GM19468 (cell line): ENCODE results near the gene ATP6V1C2.

Experiments used
- ATAC-seq: cut with Tn5 transposase; IDR thresholded peaks from one replicate; pipeline ENCODE4 v1.9.1; 2021; ENCODE audit warnings: mild to moderate bottlenecking, moderate library complexity, moderate number of reproducible peaks; ENCODE audit not compliant: unreplicated experiment; ENCODE audit errors: extremely low read depth

Gene ATP6V1C2

DNA sequence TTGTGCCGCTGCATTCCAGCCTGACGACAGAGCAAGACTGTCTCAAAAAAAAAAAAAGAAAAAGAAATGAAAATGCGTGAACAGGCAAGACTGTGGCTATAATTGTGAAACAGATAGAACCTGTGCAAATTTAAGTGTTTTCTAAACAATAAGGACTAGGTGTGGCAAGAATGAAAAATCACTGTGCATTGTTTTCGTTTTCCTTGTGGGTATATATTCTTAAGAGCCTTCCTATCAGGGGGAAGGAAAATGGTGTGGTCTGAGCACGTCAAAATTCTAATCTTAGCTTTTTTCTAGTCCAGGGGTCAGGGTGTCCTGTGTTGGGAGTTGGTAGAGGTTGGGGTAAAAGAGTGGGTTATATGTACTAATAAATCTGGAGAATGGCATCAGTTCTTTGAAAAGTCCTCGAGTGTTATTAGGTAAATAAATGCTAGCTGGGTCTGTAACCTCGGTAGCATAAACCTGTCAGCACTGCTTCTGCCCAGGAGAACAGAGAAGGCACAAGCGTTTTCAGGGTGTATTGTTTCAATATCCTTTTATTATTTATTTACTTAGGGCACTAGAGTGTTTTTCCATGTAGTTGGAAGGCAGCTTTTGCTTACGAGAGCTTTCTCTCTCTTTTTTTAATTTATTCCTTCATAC is 11.6 kb downstream of the ATP6V1C2 start:
- ATAC-seq = no peak

DNA sequence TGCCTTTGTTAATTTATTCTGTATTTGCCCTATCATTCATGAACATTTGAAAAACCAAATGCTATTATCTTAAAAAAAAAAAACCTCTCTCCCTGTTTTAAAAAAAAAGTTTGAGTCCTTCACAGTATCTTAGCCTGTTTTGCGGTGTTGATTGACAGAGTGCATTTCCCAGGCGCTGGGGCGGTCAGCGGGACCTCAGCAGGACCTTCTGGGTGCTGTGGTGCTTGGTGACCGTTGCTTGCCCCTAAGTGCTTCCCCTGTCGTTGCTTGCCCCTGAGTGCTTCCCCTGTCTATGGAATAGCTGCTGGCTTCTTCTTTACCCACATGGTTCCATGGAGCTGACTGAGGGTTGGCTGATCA is 12.1 kb downstream of the ATP6V1C2 start:
- ATAC-seq = no peak

DNA sequence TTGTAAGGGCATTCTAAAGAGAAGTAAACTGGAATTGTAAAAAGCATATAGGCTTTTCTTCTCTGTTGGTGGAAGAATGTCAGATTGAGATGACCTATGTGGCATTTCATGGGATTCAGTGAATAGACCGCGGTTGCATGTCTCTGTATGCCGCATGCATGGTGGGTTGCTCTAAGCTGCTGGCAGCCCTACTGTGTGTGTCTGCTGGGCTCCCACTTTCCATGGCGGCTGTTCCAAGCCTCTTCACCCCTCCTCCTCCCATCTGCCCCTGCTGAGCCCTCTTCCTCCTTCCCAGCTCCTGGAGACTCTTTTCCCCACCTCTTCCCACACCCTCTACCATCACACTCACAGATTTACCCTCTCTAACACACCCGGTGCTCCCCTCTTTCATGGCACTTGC is 12.6 kb downstream of the ATP6V1C2 start:
- no peak for ATAC-seq

DNA sequence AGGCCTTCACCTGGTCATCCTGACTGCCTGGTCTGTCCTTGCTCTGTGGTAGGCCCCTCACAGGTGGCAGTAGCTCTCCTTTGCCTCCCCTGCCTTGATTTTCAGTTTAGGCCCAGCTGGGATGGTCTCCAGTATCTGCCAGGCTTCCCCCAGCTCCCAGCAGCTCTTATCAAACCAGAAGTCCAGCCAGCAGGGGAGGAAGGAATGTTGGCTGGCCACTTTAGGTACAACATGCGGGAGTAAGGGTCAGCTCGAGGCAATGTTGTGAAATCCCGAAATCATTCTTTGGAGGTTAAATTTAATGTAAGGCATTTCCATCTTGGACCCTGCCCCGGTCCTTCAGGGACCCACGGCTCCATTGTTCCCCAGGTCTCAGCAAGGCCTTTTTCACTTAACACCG is 16.8 kb downstream of the ATP6V1C2 start:
- no peak for ATAC-seq

DNA sequence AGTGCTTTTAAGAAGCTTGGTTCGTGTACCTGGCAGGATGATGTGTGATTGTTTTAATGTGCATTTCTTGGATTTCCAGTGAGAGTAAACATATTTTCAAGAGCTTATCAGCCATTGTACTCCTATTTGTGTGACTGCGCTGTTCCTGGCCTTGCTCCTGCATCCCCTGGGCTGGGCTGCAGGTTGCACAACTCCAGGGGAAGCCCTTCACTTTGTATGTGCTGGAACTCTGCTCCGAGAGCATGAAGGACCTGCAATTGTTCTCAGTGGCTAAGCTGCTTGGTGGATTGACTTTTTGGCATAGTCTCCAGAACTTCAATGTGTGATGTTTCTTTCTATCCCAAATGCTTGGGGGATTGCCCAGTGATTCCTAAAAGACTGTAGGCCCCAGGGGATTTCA is 18.8 kb downstream of the ATP6V1C2 start:
- no peak for ATAC-seq

DNA sequence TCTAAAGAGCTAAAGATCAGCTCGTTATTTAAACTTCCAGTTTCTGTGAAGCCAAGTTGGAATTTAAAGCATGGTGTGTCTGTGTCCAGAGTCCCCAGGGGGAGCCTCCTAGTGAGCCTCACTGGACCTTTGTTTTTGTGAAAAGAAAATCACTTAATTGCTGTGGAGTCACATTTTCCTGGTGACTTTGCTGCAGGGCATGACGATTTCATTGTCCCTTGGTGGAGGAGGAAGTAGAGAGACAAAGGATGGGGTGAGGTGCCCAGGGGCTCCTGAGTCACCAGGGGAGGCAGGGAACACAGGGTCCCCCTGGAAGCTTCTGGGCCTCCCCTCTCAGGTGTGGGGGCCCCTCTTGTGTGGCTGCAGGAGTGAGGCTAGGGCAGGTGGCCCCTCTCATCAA is 19.7 kb downstream of the ATP6V1C2 start:
- no peak for ATAC-seq

DNA sequence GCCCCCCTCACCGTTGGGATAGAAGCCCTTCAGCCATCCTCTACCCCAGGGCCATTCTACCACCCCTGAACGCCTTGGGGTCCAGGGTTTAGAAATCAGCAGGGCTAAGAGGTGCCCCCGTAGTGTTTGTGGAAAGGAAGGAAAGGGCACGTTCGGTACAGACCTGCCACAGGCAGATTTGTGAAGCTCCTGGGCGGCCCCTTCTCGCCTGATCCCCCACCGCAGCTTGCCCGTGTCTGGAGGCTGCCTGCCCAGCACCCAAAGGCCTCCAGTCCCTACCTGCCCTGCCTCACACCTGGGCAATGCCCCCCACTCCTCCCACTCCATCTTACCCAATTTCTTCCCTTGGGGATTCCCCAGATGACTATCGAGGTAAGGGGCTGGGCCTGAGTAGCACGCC is 21.2 kb downstream of the ATP6V1C2 start:
- ATAC-seq = no peak

DNA sequence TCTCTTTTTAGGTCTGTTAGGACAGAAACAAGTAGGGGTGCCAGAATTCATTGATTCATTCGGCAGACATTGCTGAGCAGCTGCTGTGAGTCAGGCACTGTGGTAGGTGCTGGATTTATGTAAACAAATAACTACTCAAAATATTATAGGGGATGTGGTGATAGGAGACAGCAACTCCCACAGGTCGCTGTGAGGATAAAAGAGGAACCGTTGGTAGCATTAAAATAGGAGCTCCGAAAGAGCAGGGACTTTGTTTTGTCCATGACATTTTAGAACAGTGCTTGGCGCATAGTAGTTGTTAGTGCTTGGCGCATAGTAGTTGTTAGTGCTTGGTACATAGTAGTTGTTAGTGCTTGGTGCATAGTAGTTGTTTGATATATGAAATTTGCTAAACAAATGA is 29.2 kb downstream of the ATP6V1C2 start:
- ATAC-seq = no peak

DNA sequence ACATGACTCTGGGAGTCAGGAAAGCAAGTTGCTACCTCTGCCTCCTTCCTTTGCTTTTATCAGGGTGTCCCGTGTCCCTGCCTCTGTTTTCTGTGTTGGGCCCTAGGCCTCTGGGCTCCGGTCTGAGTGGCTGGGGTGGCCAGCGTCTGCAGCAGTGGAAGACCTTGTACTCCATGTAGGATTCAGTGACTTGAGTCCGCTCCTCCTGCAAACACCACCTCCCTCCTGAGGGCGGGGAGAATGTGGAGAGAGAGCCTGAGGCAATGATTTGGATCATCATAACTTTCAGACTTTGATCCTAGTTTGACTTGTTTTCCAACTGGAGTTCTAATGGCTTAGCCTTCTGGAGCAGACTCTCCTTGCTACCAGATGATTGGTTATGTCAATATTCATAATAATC is 30.8 kb downstream of the ATP6V1C2 start:
- ATAC-seq = no peak

DNA sequence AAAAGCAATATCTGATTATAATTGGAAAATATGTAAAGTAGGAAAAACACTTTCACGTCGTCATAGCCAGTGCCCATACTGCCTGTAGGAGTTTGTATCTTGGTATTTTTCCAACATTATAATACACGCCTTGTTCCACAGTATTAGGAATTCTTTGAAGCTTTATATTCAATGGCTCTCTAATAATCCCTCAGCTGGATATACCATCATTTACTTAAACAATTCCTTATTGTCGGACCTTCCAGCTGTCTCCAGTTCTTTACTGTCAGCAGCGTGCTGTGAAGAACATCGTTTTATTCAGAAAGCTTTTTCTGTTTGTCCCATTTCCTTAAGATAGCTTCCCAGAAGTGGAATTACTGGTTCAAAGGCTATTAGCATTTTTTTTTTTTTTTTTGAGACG is 31.7 kb downstream of the ATP6V1C2 start:
- ATAC-seq = no peak

DNA sequence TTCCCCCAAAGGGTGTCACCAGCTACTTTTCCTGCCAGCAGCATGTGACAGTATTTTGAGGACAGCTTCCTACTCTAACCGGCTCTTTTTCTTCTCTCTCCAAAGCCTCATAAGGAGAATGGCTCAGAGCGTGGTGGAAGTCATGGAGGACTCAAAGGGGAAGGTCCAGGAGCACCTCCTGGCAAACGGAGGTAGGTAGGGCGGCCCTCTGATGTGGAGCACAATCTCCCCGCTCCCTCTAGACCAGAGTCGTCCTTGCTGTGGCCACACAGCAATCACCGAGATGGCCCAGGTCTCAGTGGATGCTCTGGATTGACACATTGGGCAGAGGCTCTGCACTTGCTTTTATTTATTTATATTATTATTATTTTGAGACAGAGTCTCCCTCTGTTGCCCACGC is 32.4 kb downstream of the ATP6V1C2 start:
- ATAC-seq = no peak

DNA sequence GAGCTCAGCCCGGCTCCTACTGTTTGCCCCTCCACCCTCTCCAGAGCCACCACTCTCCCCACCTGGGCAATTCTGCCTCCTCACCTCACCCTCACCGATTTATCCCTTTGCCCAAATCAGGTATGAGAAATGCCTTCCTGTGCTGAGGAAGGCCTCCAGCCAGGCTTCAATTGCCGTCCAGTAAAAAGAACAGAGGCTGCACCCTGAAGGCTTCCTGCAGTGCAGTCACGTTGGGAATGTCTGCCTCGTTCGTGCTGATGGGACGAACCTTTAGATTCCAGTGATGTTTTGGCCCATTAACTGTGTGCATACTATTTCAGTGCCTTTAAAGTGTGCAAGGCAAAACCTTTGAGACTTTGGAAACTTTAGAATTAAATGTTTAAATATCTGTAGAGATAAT is 34.2 kb downstream of the ATP6V1C2 start:
- no peak for ATAC-seq

DNA sequence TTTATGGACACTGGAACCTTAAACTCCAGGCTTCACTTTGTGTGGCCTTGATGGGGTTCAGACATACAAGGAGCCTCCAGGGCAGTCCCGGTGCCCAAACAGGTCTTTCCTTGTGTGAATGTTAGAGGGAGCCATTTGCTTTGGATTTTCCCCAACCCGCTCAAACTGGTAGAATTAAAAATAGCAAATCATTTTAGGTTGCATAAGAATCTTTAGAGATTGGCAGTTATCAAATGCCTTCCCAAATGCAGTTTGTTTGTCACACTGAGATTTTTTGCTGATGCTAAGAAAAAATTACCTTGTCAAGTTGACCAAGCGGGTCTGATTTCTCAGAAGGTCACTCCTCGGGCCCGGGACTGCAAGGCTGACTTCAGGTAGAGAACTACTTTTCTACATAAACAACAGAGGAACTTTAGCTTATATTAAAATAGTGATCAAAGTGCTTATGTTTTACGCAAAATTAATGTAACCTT is 36.4 kb downstream of the ATP6V1C2 start:
- no peak for ATAC-seq

DNA sequence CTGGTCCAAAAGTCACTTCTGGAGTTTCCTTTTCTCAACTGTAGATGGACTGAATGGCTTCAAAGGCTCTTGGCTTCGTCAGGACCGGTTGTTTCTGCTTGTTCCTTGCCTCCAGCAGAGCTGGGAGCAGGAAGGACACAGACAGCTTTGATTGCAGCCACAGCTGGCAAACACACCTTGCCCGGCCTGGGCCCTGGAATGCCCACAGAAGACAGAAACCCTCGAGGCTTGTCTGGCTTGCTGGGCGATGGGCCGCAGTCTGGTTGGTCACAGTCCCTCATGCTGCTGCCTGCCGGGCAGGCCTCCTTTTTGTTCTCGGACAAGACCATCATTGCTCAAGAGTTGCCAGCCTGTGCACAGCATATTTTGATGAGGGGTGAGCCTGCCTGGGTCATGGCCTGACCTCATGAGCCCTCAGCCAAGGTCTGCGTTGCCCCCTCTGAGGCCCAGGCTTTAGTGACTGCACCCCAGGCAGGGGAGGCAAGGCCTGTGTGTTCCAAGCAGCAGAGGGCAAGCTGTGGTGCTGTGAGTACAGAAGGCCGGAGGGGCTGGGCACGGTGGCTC is 37.8 kb downstream of the ATP6V1C2 start:
- no peak for ATAC-seq

DNA sequence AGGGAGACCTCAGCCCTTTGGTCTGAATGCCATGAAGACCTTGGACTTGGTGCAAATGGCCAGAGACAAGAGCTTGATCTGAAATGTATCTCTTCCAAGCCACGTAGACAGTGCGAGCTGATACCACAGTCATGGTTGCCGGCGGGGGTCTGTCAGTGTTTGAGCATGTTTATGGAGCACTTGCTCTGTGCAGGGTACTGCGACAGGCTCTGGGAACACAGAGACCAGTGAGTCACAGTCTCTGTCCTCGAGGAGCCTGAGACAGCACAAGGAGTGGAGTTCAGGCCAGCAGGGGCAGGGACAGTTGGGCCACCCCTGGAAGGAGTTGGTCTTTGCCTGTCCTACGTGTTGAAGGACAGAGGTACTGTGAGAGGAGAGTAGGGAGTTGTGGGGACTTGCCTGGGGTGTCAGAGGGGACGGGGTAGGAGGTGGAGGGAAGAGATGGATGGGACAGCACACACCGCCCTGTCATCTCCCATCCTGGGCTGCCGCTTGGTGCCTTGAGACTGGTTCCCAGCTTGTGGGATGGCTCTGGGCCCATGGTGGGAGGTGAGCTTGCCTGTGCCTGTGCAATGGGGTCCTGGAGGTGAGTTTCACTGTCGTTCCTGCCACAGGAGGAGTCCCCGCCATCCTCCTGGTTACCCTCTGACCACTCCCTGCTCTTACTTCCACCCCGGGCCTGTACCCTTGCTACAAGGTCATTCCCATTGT is 39.5 kb downstream of the ATP6V1C2 start:
- no peak for ATAC-seq

DNA sequence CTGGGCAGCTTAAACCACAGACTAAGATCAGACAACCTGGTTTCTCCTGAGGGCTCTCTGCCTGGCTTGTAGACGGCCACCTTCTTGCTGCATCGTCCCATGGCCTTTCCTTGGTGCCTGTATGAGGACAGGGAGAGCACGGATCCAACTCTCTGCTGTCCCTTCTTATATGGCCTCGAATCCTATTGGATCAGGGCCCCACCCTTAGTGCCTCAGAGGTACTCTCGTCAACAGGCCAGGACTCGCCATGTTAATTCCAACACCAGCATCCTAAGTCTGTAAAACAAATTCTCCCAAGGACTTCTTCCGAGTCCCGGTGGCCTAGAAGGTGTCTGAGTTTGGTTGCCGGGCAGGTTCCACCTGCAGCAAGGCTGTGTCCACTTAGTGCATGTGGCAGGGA is 40.2 kb downstream of the ATP6V1C2 start:
- ATAC-seq = no peak

DNA sequence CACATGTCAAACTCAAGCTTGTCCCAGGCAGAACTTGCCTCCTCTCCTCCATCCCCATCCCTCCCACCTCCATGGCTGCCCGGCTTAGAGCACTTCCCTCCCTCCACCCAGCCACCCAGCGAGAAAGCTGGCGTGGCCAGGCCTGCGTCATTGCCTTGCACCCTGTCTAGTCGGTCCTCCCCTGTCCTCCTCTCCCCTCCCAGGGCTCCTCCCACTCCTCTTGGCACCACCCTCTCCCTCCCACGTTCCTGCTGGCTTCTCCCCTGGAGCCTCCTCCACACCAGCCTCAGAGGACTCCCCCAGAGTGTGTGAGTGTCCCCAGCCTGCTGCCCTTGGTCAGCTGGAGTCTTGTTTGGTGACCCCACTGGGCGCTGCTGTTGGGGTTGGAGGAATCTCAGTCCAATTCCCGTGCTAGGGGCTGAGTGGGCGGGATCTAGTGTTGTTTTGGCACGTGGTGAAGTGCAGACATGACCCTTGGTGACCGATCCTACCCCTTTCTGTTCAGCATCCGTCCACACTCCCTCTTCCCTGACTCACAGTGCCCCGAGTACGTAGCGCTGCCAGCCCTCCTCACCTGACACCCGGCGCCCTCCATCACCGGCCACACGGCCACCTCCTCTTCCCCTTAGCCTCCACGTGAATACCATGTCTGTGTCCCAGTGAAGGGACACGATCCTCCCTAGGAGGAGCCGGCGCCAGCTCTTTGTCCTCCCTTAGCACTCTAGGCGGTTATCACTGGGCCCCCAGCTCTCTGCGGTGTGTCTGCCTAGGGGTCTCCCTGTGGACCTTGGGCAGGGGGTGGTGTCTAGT is 41.4 kb downstream of the ATP6V1C2 start:
- ATAC-seq = no peak

DNA sequence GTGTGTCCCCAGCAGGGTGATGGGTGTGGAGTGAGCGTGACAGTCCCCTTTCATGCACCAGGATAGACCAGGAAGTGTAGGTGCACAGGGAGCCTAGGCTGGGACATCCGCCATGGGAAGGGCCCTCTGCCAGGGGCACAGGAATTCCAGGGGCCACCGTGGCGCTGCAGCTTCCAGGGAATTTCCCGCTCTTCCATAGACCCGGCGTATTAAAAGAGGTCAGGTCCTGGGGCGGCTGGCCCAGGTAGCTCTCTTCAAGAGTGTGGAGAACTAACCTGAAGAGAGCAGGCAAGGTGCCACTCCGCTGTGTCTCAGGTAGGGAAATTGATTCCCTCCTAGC is 42.0 kb downstream of the ATP6V1C2 start:
- ATAC-seq = no peak

DNA sequence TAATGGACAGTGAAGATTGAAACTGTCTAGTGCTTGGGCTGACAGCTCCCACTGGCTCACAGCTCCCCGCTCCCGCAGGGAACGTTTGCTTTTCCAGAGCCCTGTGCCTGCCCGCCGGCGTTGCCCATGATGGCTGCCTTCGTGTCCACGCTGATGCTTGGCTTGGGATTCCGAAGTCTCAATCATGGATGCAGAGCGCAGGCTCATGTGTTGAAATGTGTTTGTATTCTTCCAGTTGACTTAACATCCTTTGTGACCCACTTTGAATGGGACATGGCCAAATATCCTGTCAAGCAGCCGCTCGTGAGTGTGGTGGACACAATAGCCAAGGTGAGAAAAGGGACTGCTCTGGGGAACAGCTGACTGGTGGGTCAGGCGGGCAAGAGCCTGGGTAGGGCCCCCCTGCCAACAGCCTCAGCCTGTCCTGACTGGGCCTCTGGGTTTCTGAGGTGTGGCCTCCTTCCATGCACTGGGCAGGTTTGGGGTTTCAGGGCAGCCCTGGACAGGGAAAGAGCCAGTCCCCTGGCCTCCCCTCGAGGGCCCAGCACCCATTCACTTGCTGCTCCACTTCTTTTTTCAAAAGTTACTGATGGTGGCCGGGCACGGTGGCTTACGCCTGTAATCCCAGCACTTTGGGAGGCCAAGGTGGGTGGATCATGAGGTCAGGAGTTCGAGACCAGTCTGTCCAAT is 42.8 kb downstream of the ATP6V1C2 start:
- ATAC-seq = no peak

DNA sequence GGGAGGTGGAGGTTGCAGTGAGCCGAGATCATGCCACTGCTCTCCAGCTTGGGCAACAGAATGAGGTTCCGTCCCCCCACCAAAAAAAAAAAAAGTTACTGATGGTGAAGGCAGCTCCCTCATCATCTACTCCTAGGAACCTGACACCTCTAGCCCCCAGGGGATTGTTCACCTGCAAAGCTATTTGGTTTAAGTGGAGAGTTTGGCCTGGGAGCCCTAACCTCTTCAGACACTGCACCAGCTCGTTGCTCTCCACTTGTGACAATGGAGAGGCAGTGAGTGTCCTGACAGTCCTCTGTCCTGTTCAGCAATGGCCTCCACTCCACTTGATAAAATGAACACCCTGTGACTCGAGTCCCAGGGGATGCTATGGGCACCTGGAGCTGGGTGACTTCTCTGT is 43.5 kb downstream of the ATP6V1C2 start:
- no peak for ATAC-seq

DNA sequence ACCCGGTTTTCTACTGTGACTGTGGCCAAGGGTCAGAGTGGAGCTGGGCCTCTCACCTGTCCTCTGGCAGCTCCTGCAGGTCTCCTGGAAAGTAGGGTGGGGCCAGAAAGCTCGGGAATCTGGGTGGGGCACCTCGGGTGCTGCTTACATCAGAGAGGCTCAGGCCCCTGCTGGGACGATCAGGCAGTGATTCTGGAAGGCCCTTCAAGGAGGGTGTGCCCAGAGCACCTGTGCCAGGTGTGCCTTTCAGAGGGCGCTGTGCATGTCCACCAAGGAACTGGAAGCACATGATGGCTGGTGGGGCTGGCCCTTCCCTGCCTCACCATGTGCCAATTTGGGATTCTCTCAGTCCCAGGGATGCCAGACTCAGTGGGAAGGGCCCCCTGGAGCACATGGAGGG is 44.0 kb downstream of the ATP6V1C2 start:
- no peak for ATAC-seq
